HG03280 (cell line): ENCODE data around the gene SPAAR.
"Not testable (repeated sequence)": the region's sequence is repeated elsewhere in the genome, so short reads cannot be mapped to it uniquely, and the experiment has no call there.

Experiments
- ATAC-seq: cut with Tn5 transposase; IDR thresholded peaks from one replicate; pipeline ENCODE4 v1.9.1; 2021; ENCODE audit warnings: mild to moderate bottlenecking, moderate library complexity; ENCODE audit not compliant: unreplicated experiment

Gene SPAAR

DNA sequence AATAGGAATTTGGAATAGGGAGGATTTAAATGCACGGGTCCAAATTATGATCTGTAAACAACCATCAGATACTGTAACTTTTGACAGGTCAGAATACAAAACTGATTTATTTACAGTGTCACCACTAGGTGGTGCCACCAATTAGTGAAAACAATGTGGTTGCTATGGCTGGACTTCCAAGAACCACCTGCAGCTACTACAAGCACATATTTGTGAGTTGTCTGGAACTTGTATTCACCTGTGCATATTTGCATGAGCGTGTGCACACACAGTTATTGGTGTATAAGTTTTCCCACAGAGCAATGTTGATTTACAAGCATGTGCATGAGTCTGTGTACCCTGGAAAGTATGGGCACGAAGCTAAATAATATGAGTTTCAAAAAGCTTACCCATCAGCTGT, 6.2 kb upstream of the SPAAR start:
- no peak for ATAC-seq

DNA sequence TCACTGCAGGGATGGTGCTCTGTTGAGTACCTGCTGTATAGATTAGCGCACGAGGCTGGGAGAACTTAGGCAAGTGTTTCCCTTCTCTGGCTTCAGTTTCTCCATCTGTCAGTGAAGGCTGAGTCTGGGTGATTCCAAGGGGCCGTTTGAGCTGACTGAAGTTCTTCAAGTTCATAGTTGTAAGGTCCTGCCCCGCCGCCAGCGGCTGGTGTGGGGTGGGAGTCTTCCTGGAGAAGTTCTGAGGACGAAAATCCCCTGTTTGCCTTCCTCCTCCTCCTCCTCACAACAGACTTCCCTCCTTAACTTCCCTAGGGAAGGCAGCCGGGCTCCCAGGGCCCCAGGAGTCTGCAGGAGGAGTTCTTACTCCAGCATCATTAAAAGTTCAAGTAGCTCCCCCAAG, 5.0 kb upstream of the SPAAR start:
- ATAC-seq = no peak

DNA sequence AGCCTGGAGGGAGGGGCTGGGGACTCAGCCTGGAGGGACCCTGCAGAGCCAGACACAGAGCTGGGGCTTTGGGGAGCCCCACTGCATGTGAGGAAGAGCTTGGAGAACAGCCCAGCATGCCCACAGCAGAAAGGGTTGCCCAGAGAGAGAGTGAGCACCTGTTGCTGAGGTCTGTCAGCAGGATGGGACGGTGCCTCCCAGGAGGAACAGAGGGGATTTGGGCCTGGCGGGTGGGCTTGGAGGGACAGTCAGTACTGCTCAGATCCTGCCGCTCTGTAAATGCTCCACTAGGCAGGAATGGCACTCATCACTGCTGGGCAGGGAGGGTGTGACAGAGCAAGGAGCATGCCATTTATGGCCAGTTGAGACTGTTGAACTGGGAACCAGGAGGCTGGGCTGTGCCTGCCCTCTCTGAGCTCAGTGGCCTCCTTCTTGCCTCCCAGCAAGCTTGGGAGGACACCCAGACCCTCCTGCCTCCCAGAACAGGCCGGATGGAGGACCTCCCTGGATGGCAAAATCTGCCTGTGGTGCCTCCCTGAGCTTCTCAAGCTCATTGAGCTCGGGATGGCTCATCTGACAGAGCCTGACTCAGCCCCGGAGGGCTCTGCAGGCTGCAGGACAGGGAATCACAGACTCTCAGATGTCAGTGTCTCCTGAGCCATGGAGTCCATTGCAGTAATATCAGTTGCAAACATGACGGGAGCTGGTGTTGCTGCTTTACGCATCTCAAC, 4.1 kb upstream of the SPAAR start:
- ATAC-seq = no peak

DNA sequence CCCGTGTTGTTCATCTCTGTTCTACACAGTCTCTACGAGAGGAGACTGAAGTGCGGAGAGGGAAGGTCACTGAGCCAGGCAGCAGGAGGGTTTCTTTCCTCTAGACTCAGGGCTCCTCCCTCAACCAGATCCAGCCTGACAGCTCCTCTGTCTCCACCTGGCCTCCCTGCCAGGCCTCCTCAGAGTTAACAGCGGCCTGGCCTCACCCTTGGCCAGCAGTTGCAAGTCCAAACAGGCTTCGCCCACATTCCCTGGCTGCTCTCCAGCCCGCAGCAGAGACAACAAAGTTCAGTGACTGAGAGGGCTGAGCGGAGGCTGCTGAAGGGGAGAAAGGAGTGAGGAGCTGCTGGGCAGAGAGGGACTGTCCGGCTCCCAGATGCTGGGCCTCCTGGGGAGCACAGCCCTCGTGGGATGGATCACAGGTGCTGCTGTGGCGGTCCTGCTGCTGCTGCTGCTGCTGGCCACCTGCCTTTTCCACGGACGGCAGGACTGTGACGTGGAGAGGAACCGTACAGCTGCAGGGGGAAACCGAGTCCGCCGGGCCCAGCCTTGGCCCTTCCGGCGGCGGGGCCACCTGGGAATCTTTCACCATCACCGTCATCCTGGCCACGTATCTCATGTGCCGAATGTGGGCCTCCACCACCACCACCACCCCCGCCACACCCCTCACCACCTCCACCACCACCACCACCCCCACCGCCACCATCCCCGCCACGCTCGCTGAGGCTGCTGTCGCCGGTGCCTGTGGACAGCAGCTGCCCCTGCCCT, 3.2 kb upstream of the SPAAR start, which contains the start of gene HRCT1:
TSS of gene HRCT1 (plus strand) at position 291 of the 768 bp plus-strand sequence. CDS start at position 377, 86 bp downstream.
- ATAC-seq = no peak

DNA sequence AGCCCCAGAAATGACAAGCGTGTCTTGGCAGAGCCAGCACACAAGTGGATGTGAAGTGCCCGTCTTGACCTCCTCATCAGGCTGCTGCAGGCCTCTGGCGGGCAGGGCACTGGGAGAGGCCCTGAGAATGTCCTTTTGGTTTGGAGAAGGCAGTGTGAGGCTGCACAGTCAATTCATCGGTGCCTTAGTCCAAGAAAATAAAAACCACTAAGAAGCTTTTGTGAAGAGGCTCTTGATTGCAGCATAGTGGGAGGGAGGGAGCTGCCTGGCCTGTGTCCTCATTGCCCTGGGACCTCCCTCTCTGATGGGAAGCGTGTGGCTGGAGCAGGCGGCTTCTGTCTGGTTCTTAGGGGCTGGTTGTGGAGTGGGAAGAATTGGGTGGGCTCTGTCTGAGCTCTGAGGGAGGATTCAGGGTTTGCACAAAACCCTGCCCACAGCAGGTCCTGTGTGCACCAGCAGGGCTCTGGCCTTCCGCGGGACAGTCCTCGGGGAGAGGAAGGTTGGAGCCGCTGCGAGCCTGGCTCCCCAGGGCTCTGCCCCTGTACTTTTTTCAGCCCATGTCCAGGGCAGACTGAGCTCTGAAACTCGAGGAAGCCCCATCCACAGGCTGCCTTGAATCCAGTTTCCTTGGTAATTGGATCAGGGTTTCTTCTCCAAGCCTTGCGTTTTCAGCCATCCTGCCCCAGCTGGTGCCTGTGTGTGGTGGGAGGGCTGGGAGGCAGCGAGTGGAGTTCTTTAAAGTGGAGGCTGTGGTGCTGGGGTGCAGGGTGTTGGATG, 2.2 kb upstream of the SPAAR start:
- no peak for ATAC-seq

DNA sequence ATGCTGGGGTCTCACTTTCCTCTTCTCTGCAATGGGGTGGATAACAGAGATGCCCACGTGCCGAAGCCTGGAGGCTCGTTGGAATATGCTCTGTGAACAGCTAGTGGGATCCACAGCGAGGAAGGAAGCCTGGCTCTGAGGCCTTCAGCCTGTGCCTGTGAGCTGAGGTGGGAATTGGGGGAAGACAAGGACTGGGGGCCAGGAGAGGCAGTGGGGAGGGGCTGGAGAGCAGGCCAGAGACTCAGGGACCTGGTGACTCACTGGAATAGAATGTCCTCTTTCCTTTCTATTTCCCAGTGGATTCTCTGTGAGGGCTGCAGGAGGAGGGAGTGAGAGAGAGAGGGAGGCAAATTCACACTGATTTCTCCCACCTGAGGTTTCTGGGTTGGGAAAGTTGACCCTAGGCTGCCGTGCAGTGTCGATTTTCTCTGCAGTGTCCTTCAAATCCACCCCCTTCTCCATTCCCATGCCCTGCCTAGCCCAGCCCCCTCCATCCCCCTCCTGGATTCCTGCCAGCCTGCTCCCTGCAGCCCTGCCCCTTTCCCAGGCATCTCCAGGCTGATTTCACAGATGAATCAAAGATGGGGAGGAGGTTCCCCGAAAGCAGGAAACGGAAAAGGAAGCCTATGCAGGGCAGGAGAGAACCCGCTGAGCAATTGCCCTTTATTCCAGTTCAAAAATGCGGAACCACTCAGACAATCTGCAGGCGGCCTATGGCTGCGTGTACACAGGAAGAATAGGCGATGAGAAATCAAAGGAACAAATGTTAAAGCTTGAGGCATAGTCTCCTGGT, 1.4 kb upstream of the SPAAR start:
- no peak for ATAC-seq

DNA sequence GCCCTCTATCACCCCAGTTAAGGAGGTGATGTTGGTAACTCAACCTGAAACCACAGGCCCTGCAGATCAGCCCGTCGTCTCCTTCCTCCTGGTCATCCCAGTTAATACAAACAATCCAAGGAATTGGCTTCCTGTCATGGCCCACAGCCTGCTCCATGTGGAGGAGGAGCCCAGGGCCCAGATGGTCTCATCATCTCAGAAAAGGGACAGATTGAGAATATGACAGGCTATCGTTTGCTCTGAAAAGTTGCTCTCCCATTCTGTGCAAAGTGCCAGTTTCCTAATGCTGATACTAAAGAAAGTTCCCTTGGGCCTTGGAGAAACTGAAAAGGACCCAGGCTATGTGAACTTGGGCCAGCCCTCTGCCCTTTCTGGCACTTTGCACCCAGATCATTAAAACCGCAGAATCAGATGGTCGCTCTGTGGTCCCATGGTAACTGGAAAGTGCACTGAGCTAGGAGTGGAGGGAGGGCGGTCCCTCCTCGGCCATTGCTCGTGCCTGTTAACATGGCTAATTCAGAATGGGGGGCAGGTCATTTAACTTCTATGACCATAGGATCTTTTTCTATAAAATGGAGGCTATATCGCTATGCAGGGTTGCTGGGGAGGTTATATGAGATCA, 675 bp upstream of the SPAAR start:
- no peak for ATAC-seq

DNA sequence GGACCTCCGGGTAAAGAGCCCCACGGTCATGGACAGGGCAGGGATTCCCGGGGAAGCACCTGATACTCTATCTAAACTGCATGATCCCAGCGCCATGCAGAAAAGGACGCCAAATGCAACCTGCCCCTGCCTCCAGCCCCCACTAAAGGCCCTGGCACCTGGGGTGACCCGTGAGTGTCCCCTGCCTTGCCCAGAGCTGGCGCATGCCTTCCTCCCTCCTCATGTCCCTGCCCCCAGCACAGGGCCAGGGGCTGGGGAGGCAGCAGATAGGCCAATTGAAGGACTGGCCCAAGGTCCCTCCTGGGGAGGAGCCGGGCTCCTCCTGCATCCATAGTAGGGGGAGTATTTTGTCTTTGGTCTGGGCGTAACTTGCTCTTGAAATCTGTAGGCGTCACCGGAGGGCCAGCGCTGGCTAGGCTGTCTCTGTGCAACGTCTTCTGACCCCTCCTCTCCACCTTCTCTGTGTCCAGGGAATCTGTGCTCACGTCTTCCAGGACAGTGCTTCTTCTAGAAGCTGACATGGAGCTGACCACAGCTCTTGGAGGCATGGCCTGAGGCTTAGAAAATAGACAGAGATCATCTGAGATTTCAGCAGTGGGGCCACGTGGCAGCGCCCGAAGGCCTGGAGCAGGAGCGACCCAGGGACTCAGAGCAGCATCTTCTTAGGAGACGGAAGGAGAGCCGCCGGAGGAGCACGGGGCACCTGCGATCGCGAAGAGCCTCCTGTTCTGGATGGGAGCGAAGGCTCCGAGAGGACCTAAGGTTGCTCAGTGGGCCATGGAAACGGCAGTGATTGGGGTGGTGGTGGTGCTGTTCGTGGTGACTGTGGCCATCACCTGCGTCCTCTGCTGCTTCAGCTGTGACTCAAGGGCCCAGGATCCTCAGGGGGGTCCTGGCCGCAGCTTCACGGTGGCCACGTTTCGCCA, 660 bp downstream of the SPAAR start:
- ATAC-seq = no peak

DNA sequence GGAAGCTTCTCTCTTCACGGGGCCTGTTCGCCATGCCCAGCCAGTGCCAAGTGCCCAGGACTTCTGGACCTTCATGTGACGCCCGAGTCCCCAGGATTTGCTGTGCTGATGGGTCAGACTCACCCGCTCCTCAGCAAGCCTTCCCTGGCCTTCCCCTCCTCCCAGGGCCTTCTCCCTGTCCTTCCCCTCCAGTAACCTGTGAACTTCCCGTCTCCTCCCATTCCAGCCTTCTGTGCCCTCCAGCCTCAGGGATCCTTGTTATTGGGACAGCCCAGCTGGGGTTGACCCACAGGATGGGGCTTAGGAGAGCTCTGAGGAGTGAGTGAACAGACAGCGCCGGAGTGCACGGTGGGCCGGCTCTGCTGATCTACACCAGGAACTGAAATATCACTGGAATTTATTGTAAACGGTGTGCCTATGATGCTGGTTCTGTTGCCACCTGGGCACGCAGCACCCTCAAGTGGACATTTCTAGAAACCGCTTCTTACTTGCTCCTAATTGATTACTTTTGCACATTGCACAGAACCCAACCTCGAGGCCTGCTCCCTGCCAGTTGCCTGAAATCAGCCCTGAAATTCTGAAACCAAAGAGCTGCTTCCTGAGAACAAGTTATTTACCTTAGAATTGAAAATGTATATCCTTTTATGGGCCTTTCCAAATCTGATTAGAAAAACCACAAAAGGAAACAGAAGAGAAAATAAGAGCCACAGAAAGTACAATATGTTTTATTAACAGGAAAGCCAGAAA, 1.5 kb downstream of the SPAAR start:
- no peak for ATAC-seq

DNA sequence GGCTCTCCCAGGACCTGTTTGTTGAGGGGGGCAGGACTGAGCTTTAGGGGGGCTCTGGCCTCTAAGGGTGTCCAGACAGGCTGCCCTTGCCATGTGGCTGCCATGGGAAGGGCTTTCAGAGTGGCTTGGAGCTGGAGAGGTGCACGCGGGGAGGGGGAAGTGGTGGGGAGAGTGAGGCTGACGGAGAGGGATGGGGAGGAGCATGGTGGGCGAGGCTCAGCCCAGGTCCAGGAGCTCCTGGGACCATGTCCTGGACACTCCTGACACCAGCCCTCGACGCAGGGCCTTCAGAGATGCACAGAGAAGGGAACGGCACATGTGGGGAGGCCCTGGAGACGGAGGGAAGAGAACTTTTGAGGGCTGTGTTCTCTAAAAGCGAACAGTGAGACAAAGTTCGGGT, 2.4 kb downstream of the SPAAR start:
- no peak for ATAC-seq

DNA sequence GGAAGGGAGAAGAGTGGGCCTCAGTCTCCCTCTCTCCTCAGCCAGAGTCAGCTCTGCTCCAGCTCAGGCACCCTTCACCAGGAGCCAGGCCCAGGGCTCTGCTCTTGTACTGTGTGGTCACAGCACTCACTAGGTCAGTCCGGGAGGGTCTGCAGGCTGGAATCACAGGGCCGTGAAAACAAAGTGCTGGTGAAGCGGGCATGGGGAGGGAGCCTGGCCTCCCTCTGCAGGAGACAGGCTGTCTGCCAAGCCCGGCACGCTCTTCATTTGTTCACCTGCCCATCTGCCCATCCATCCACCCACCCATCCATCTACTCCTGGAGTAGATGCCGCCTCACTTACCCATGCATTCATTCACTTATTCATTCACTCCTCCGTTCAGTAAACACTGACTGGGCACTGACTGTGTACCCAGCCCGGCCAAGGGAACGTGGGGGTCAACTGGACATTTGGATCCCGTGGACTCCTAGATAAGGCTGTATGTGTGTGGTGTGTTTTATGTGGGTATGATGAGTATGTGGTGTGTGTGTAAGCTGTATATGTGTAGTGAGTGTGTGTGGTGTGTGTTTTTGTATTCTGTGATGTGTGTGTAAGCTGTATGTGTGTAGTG, 3.6 kb downstream of the SPAAR start:
- ATAC-seq = no peak

DNA sequence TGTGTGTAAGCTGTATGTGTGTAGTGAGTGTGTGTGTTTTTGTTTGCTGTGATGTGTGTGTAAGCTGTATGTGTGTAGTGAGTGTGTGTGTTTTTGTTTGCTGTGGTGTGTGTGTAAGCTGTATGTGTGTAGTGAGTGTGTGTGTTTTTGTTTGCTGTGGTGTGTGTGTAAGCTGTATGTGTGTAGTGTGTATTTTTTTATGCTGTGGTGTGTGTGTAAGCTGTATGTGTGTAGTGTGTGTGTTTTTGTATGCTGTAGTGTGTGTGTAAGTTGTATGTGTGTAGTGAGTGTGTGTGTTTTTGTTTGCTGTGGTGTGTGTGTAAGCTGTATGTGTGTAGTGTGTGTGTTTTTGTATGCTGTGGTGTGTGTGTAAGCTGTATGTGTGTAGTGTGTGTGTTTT, 4.1 kb downstream of the SPAAR start:
- not testable (repeated sequence) for ATAC-seq

DNA sequence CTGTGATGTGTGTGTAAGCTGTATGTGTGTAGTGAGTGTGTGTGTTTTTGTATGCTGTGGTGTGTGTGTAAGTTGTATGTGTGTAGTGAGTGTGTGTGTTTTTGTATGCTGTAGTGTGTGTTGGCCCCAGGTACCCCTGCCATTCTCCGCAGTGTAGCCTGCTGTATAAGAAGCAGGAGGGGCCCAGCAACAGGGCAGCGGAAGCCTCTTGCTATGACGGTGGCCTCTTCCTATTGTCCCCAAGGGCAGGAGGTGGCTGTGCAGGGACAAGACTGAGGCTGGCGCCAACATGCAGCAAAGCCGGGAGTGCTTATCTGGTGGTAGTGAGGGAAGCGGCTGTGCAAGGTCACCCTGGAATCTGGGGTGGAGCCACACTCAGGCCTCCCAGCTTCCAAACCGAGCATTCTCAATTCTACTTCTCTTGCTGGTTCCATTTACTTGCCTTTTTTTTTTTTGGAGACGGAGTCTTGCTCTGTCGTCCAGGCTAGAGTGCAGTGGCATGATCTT, 5.1 kb downstream of the SPAAR start:
- no peak for ATAC-seq

DNA sequence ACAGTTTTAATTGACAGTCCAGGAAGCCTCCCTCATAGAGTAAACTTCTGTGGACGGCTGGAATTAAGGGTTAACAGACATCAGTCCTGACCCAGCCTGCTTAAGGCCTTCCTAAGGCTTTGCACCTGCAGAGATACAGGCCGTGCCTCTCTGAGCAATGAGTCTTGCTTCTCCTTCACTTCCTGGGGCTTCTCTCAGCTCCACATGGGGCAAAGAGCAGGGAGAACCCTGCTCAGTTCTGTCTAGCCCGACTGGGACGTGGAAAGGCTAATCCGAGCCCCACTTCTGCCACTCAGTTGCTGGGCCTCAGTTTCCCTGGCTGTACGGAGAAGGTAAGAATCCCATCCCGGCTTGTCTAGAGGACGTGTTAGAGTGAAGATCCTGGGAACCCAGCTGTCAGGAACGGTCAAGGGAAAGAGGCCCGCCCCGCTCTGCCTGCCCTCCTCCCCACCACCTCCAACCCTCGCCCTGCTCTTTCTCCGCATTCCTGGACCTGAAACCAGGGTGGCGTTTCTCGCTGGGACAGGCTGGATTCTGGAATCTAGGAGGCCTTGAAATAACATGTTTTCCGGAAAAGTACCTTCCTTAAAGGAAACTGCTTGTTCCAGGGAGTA, 6.5 kb downstream of the SPAAR start:
- no peak for ATAC-seq

DNA sequence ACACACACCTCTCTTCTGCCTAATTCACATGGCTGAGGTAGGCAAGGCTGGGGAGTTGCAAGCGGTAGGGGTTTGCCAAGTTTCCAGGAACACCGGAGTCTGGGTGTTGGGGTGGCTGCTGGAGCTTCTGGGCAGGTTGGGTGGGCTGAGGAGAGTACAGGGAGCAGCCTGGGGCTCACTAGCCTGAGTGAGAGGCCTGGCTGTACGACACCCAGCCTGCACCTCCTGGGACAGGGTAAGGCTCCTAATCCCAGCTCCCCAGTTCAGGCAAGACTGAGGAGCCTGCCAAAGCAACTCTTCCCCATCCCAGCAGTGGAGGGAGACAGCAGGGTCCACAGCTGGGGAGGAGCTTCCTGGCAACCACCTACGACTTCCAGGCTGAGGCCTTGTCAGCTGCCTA, 8.0 kb downstream of the SPAAR start:
- no peak for ATAC-seq

DNA sequence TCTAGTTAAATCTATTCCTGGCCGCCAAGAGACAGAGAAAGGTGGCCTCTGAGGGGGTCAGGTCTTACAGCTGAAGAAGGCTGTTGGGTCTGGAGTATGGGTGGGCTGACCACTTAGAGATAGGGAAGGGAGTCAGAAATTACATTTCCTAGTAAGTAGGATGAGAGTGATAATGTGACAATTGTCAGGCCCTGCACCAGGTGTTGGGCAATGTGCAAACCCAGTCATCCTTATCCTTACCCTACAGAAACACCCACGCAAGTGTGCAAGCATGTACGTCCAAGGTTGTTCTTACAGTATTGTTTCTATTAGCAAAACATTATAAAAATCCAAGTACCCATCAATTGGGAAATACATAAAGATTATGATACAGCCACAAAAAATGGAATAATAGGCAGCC, 9.5 kb downstream of the SPAAR start:
- no peak for ATAC-seq

DNA sequence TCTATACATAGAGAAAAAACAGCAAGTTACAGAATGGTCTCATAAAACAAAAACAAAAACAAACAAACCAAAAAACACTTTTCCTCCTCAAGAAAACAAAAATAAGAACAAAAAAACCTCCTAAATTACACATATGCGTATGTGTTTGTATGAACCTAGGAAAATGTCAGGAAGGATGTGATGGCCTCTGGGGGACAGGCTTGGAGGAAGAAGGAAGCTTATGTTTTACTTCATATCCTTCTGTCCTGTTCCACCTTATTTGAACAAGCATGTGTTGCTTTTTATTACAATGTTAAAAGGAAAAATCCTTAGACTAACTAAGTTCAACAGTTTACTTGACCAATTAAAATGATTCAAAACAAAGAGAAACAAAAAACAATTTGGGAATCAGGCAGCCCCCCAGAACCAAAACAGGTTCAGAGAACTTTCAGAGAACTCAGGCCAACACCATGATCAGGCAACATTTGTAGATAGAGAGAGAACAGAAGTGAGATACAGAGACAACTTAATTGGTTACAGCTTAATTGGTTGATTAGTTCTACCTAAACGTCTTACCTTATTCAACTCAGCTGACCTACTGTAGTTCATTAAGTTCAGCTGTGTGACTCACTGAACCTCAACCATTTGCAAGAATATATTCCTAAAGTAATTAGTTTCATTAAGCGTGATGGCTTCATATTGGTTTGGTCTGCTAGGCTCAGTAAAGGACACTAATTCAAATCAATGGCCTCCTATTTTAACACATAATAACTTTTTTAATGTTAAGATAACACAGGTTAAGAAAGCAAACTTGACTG, 10.1 kb downstream of the SPAAR start:
- ATAC-seq = no peak
